Kidney (tissue), 14 donors: ENCODE measurements around the gene FBXW12. TPM values are rescaled to one million over a fixed set of nuclear protein-coding genes. Genes with fewer than 3 reads are reported as not detected.

Experiments used
- DNase-seq, 5 donors: peaks; one replicate each; pipeline ENCODE4 v3.0.0-alpha.2; 2013 to 2020
- FAIRE-seq: peaks from 2 replicates; lab custom pipeline; 2012; peaks lifted over from hg19 to GRCh38; lab: Jason Lieb, UNC
- H3K27ac ChIP-seq, 2 donors: one replicate each; pipeline ENCODE4 v1.7.0; 2013; ENCODE audit warnings: low read depth in 2 of 2, low read length in 2 of 2, inconsistent platforms in 1 of 2
- H3K27me3 ChIP-seq: one replicate; pipeline ENCODE4 v1.7.1; 2013; ENCODE audit warnings: low read length, inconsistent platforms; ENCODE audit not compliant: control insufficient read depth, insufficient read depth
- H3K36me3 ChIP-seq, 3 donors: one replicate each; pipeline versions ENCODE4 v1.7.0 to v1.7.1; 2013; ENCODE audit warnings: low read length in 3 of 3, control low read depth in 1 of 3, inconsistent platforms in 1 of 3; ENCODE audit not compliant: insufficient read depth in 3 of 3, control insufficient read depth in 2 of 3
- H3K4me1 ChIP-seq, 3 donors: one replicate each; pipeline versions ENCODE4 v1.7.0 to v1.7.1; 2013; ENCODE audit warnings: low read length in 3 of 3, inconsistent platforms in 1 of 3, low read depth in 1 of 3; ENCODE audit not compliant: control insufficient read depth in 2 of 3, insufficient read depth in 2 of 3
- H3K4me3 ChIP-seq, 3 donors: one replicate each; pipeline versions ENCODE4 v1.7.0 to v1.8.1; 2013; ENCODE audit warnings: low read length in 3 of 3, control low read depth in 1 of 3, inconsistent platforms in 1 of 3
- H3K9ac ChIP-seq, 3 donors: one replicate each; pipeline versions ENCODE4 v1.7.0 to v1.7.1; 2013; ENCODE audit warnings: low read length in 3 of 3, control low read depth in 1 of 3, inconsistent platforms in 1 of 3
- H3K9me3 ChIP-seq, 3 donors: one replicate each; pipeline versions ENCODE4 v1.7.0 to v1.7.1; 2013; ENCODE audit warnings: low read length in 3 of 3, control low read depth in 1 of 3, inconsistent platforms in 1 of 3; ENCODE audit not compliant: control insufficient read depth in 2 of 3, insufficient read depth in 1 of 3
- intact Hi-C: fragments of 100-400 bp; cut with DNase I; formaldehyde crosslinking; loops from one replicate; pipeline ENCODE4 v1.11.1; 2022
- polyA plus RNA-seq: library from polyadenylated mRNA; stranded (reverse); fragments of 350-450 nt; fragmentation: Illumina TruSeq; extraction: RNeasy Lipid Tissue Mini Kit (QIAGEN cat#74804); gene quantifications from one replicate; pipeline ENCODE4 v1.2.3, GENCODE V29; 2014; ENCODE audit warnings: low read depth, low replicate concordance; ENCODE audit not compliant: insufficient read depth
- total RNA-seq: library from RNA; stranded (reverse); fragmentation: NEBNext Ultra II Directional; extraction: Animal tissue kit (Norgen Biotek cat#: 25700); gene quantifications from one replicate; pipeline ENCODE4 v1.2.1, GENCODE V29; 2021
- TF ChIP-seq, protein P1 (sequence below): IDR thresholded peaks from 3 replicates; pipeline ENCODE4 v1.5.1; 2012; ENCODE audit warnings: mild to moderate bottlenecking, moderate library complexity, borderline replicate concordance; ENCODE audit not compliant: insufficient read depth; ENCODE audit errors: extremely low read depth
- donor health status: control.
- donor health status: control.
- donor health status: control.
- donor health status: control.
- donor health status: control.
- donor health status: DM: yes; HTN: yes; CAD: no.
- donor health status: Normal renal cell carcinoma (clear cell type).

Gene FBXW12
- total and polyA plus RNA-seq, 2 donors from 2014 or later: not detected

DNA sequence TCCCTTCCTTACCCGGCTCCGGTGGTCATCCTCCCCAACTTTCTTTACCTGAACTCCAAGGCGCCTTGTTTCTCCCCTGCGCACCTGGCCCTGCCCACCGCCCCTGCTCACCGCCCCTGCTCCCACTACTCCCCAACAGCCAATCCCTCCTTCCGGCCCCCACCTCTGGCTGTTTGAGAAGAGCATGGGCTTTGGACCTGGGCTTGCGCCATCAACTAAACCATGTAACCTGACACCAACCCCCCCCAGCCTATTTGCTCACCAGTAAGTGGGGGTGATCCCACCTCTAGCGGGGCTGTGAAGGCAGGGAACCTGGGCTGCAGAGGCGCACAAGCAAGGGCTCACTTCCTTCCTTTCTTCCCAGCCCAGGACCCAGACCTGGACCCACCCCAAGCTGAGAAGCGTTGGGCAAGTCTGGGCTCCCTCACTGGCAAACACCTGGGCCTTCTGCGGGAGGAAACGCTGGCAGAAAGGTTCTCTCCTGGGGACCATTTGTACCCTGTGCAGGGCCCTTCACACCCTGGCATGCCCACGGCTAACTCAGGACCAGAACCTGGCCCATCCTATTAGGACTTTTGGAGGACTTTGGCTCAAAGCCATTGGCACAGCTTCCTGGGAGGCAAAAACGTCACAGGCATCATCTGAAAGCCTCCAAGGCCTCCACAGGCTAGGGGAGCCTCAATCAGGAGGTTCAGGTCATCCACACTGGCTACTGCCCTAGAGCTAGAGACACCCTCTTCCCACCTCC is 58.1 kb downstream of the FBXW12 start, which contains the start of gene PLXNB1:
Gene PLXNB1, minus strand, starts transcription at position 127 of the 748 bp plus-strand sequence. CDS start 5,475 bp downstream, outside the sequence.
- Histone ChIP-seq H3K9ac (peak within 1 kb of the TSS; percentile 3 to 76 (median 51)), H3K27ac (peak within 1 kb of the TSS; percentile 88 to 94), H3K4me3 (peak within 1 kb of the TSS; percentile 56 to 76 (median 75)), H3K4me1 (peaks cover 3 to 75% (median 51%) of the 10 kb centered on the region in 3 donors), H3K27me3 (no peaks in the 10 kb centered on the region), H3K9me3 (no peaks in the 10 kb centered on the region), H3K36me3 (no peaks in the 10 kb centered on the region)
- TF ChIP-seq, protein P1, sequence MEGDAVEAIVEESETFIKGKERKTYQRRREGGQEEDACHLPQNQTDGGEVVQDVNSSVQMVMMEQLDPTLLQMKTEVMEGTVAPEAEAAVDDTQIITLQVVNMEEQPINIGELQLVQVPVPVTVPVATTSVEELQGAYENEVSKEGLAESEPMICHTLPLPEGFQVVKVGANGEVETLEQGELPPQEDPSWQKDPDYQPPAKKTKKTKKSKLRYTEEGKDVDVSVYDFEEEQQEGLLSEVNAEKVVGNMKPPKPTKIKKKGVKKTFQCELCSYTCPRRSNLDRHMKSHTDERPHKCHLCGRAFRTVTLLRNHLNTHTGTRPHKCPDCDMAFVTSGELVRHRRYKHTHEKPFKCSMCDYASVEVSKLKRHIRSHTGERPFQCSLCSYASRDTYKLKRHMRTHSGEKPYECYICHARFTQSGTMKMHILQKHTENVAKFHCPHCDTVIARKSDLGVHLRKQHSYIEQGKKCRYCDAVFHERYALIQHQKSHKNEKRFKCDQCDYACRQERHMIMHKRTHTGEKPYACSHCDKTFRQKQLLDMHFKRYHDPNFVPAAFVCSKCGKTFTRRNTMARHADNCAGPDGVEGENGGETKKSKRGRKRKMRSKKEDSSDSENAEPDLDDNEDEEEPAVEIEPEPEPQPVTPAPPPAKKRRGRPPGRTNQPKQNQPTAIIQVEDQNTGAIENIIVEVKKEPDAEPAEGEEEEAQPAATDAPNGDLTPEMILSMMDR: no peak
- DNase-seq: peak; percentile 93 to 97 (median 96)
- intact Hi-C loops: loop anchor here (10.0 kb wide), 1 partner anchor 155 kb away; no protein-coding TSS in a partner anchor
- FAIRE-seq: no peak

DNA sequence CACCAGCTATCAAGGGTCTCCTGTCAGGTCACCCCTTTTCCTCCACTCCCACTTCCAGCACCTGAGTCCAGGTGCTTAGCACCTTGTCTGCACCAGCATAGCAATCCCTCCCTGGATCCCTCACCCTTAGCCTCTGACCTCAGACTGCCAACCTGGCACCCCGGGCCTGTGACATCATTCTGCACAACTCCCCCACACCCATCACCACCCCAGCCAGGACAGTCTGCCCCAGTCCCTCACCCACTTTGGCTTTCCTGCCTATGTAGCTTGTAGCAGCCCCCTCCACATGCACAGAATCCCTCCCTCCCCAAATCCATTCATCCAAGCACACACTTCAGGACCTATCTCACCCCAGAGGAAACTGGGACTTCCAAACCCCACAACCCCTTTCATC is 58.7 kb downstream of the FBXW12 start:
- Histone ChIP-seq H3K9ac (peak overlapping the region in 1 of 3 donors; percentile 42), H3K9me3 (no peaks in the 10 kb centered on the region), H3K27me3 (no peaks in the 10 kb centered on the region), H3K4me1 (peaks cover 3 to 72% (median 48%) of the 10 kb centered on the region in 3 donors), H3K4me3 (peak overlapping the region in 1 of 3 donors; percentile 76), H3K27ac (peak overlapping the region; percentile 88 to 94), H3K36me3 (no peaks in the 10 kb centered on the region)
- intact Hi-C loops: loop anchor here (10.0 kb wide), 1 partner anchor 156 kb away; no protein-coding TSS in a partner anchor
- DNase-seq (no peak), FAIRE-seq (no peak)
- TF ChIP-seq, protein P1: no peak

DNA sequence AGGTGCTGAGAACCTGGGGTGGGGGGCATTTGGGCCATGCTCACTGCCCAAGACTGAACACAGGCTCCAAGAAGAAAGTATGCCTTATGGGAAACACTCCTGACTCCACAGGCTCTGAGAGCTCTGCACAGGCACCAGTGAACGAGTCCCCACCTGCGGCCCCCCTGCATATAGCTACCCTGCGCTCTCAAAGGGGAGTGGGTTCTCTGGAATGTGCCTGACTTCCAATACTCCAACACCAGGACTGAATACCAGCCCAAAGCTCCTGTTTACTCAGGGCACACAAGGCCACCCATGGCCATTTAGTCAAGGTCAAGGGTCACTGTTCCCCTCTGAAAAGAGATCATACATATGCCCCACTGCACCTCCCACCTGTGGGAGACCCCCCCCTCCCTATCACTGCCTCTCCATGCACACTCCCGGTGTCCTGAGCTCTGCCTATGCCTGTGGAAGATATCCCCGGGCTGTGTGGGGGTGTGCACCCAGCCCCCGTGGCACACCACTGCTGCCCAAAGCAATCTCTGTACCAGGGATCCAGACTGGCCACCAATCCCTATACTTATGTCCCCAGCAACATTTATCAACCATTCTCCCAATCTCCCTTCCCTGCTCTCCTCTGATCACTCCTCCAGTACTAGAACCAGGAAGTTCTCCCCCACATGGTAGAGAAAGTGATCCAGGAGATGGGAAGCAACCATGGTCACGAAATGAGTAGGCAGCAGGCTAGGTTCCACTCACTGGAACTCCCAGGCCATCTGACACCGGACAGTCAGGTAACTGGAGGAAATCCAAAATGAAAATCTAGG is 59.4 kb downstream of the FBXW12 start:
- intact Hi-C loops: loop anchor here (10.0 kb wide), 1 partner anchor 157 kb away; no protein-coding TSS in a partner anchor
- H3K4me1 ChIP-seq: peaks cover 3 to 65% (median 42%) of the 10 kb centered on the region in 3 donors
- no peaks in the 10 kb centered on the region for H3K9me3 ChIP-seq
- DNase-seq (peak in 1 of 5 donors; percentile 63), FAIRE-seq (no peak)
- H3K27ac ChIP-seq: peak overlapping the region; percentile 88 to 94
- no peaks in the 10 kb centered on the region for H3K36me3 ChIP-seq
- no peaks in the 10 kb centered on the region for H3K27me3 ChIP-seq
- peak overlapping the region in 1 of 3 donors; percentile 42 for H3K9ac ChIP-seq
- H3K4me3 ChIP-seq: no peak overlapping the region
- TF ChIP-seq, protein P1: no peak
